VCaP (cell line): ENCODE data around the gene RERE.

ENCODE experiments used
- H3K27ac ChIP-seq: fragments of 450-650 bp; 2 replicates; pipeline ENCODE4 v1.5.1; 2017
- TF ChIP-seq, protein P1 (sequence below): fragments of 450-650 bp; conservative IDR thresholded peaks from 2 replicates; pipeline ENCODE4 v1.5.1; 2017; ENCODE audit warnings: mild to moderate bottlenecking, moderate library complexity

Gene RERE

DNA sequence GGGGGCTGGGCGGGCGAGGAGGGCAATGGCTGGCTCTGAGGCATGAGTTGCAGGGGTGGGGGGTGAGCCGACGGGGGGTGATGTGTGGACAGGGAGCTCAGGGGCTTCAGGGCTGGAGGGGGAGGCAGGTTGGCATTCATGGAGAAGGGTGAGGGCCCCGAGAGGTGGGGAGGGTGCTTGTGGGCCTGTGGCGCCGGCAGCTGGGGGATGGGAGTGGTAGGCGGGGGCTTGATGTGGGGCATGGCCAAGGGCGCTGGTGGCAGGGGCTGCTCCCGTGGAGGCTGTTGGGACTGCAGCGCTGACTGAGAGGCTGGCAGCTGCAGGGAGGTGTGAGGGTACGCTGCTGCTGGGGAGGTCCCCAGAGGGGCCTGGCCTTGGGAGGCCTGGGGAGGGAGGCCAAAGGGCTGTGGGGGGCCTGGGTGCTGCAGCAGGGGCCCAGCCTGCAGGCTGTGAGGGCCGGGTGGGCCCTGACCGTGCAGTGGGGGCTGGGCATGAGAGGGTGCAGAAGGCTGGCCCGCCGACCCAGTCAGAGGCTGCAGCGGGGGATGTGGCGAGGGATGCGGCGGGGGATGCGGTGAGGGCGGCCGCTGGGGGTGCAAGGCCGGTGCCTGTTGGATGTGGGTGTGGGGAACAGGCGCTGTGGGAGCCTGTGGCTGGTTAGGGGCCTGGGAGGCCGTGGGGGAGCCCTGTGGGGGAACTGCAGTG lies 456.8 kb downstream of the RERE start:
- H3K27ac ChIP-seq = no peak overlapping the region
- TF ChIP-seq, protein P1, sequence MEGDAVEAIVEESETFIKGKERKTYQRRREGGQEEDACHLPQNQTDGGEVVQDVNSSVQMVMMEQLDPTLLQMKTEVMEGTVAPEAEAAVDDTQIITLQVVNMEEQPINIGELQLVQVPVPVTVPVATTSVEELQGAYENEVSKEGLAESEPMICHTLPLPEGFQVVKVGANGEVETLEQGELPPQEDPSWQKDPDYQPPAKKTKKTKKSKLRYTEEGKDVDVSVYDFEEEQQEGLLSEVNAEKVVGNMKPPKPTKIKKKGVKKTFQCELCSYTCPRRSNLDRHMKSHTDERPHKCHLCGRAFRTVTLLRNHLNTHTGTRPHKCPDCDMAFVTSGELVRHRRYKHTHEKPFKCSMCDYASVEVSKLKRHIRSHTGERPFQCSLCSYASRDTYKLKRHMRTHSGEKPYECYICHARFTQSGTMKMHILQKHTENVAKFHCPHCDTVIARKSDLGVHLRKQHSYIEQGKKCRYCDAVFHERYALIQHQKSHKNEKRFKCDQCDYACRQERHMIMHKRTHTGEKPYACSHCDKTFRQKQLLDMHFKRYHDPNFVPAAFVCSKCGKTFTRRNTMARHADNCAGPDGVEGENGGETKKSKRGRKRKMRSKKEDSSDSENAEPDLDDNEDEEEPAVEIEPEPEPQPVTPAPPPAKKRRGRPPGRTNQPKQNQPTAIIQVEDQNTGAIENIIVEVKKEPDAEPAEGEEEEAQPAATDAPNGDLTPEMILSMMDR = no peak

DNA sequence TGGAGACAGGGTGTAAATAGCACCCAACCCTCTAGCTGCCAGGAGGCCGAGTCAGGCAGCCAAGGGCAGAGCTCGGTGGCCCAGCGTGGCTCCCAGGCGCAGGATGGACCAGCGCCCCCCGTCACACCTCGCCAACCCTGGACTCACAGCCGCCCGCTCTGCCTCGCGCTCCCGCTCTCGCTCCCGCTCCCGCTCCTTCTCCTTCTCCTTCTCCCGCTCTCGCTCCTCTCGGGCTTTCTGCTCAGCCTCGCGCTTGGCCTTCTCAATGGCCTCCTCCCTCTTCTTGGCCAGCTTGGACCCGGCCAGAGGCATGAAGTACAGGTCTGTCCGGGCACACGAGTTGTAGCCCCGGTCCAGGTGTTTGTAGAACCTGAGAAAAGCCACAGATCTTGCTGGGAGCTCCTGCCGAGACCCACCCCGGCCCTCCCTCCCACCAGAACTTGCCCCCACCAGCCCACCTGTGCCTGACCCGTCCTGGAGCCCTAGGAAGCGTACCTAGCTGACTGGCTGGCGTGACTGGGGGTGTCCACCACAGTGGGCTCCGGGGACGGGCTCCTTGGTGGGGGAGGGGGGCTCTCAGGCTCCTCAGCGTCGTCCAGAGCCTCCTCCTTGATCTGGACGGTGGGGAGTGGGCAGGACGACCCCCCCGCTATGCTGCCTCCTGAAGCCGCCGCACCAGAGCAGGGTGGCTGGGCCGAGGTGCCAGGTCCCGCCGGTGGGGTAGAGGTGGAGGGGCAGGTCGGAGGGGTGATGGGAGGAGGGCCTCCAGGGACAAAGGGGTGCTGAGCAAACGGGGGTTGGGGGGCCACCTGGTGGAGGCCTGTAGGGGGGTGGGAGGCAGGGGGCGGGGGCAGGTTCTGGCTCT lies 457.6 kb downstream of the RERE start:
- TF ChIP-seq, protein P1 = no peak
- no peak overlapping the region for H3K27ac ChIP-seq

DNA sequence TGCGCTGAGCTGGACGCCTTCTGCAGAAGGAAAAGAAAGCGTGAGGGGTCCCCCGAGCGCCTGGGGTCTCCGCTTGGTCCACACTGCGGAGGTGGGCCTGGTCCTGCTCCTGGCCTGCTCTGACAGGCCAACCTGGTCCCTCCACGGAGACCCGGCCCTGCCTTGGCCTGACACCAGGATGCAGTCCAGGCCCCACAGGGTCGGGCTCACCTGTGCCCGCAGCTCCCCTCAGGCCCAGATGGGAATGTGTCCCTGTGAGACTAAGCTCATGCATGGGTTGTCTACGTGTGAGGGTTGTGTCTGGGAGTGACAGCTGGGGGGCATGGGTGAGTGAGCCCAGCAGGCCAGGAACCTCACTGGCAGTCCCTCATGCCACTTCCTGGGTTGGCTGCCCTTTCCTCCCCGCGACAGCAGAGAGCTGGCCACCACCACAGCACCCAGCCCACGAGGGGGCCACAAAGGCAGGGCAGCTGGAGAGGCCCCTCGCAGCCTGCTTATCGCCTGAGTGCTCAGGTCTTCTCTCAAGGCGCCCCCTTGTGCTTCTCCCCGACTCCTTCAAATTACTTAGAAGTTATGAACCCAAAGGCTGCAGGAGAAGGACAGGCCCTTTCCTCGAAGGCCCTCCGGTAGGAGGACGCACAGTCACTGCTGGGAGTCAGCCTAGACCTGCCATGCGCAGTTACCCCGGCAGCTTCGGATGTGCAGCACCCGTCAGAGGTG lies 458.4 kb downstream of the RERE start:
- TF ChIP-seq, protein P1 = no peak
- no peak overlapping the region for H3K27ac ChIP-seq

DNA sequence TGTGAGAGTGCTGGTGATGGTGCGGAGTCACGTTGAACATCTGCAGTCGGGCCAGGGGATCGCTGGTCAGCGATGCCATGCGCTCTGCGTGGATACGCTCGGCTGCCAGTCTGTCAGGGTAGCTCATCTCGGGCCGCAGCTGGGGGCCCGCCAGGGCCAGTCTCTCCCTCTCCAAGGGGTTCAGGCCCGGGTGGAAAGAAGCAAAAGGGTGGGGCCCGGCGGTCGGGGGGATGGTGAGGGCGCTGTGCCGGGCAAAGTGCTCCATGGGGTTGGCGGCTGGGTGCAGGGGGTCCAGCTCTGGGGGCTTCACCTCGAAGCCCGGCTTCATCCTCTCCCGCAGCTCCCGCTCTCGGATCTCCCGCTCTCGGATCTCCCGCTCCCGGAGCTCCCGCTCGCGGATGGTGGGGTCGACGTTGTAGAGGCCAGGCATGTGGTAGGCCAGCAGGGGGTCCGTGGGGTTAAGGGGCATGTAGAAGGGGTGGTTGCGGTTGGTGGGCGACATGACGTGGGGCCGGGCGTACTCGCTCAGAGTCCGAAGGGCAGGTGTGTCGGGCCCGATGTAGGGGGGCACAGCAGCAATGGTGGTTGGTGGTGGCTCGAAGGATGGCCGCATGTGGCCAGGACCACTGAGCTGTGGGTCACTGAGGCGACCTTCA lies 459.1 kb downstream of the RERE start:
- H3K27ac ChIP-seq = peak overlapping the region; percentile 29; the same call in 1 of the 2 replicates
- TF ChIP-seq, protein P1 = no peak

DNA sequence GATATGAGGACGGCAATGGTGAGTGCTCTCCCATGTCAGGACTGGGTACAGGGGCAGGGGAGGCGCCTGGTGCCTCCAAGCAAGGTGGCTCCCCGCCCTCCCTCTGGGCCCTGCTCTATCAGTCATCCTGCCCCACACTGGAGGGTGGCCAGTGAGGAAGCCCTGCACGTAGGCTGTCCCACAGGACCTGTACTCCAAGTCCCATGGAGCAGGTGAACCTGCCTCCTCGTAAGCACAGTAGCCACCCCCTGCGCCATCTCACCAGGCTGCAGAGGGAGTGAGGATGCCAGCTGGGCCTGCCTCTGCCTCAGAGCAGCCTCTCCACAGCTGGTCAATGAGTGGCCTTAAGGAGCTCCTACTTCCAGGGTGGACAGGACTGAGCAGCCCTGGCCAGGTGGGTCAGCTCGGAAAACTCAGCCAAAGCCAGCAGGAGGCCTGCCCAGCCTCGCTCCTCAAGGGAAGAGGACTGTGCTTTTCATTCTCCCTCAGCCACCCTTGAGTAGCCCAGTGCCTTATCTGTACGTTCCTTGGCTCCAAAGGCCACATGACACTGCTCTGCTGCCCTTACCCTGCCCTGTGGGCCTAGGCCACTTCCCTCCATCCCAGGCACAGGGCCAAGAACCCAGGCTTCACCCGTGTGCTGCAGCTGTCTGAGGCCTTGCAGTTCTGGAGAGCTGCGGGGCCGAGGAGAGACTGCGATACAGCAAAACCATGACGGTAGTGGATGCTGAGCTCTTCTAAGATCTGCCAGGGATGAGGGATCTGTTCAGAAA lies 459.9 kb downstream of the RERE start:
- TF ChIP-seq, protein P1 = no peak
- H3K27ac ChIP-seq = peak overlapping the region; percentile 29

DNA sequence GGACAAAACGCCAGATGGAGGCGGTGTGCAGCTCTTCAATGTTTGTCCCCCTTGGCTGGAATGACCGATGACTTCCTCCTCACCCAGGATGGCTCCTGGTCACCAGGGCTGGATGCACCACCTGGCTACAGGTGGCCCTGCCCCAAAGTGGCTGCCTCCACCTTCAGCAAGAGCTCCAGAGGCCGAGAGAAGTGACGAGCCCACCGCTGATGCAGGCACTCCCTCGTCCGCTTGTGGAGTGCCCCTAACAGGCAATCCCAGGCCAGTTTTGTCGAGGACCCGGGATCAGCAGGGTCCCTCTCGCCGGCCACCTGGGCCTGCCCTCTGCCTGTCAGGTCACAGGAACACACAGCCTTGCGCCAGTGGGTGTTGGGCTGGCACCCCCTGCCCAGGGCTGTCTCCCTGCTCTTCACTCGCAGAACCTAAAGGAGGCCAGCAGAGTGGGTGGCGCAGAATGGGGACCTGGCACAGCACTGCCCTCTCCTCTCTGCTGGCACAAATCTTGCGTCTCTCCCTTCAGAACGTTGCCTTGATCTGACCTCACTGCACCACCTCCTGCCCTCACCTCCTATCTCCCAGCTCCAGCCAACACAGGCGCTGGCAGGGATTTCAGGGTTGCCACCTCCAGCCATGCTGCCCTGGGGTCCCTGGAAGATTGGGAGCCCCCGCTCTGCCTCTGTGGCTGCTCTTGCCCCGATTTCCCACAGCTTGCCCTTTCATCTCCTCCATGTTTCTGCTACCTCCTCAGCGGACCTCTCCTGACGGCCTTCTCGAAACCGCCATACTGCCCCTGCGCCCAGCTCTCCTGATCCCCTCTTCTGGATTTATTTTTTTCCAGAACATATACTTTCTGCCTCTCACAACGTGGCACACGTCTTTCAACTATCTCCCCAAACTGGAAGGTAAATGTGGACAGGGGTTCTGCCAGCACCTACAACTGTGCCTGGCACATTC lies 460.9 kb downstream of the RERE start:
- TF ChIP-seq, protein P1 = no peak
- peak overlapping the region; percentile 29 for H3K27ac ChIP-seq
